GM23248 (cell line): ENCODE measurements around the gene EFCAB10. TPM values are rescaled to one million over a fixed set of nuclear protein-coding genes. Genes with fewer than 3 reads are reported as not detected.

Source experiments
- DNase-seq: peaks from one replicate; pipeline ENCODE4 v3.0.0-alpha.2; 2015
- H2AFZ ChIP-seq: fragments of 200-600 bp; sonication (generic); 2 replicates; pipeline ENCODE4 v1.6.1; 2016; ENCODE audit warnings: antibody characterized with exemption
- H3F3A ChIP-seq: fragments of 200-600 bp; sonication (generic); 2 replicates; pipeline ENCODE4 v1.6.1; 2016; ENCODE audit warnings: mild to moderate bottlenecking, antibody characterized with exemption, mixed run types; ENCODE audit not compliant: insufficient read depth
- H3K27ac ChIP-seq: fragments of 200-600 bp; sonication (generic); 2 replicates; pipeline ENCODE4 v1.5.1; 2016; ENCODE audit warnings: mild to moderate bottlenecking
- H3K27me3 ChIP-seq: fragments of 200-600 bp; sonication (generic); replicated peaks from 2 replicates; pipeline ENCODE4 v1.6.1; 2016; ENCODE audit warnings: mild to moderate bottlenecking; ENCODE audit not compliant: insufficient read depth
- H3K36me3 ChIP-seq: fragments of 200-600 bp; sonication (generic); 2 replicates; pipeline ENCODE4 v1.6.1; 2016; ENCODE audit warnings: low read depth, mild to moderate bottlenecking
- H3K4me1 ChIP-seq: fragments of 200-600 bp; sonication (generic); 2 replicates; pipeline ENCODE4 v1.6.1; 2016; ENCODE audit warnings: mild to moderate bottlenecking; ENCODE audit not compliant: insufficient read depth
- H3K4me2 ChIP-seq: fragments of 200-600 bp; sonication (generic); one replicate; pipeline ENCODE4 v1.6.1; 2016; ENCODE audit warnings: mild to moderate bottlenecking; ENCODE audit not compliant: unreplicated experiment
- H3K4me3 ChIP-seq: fragments of 200-600 bp; sonication (generic); 2 replicates; pipeline ENCODE4 v1.5.1; 2016; ENCODE audit warnings: mild to moderate bottlenecking
- H3K79me2 ChIP-seq: fragments of 200-600 bp; sonication (generic); 2 replicates; pipeline ENCODE4 v1.6.1; 2016; ENCODE audit warnings: mild to moderate bottlenecking; ENCODE audit not compliant: insufficient read depth
- H3K9ac ChIP-seq: fragments of 200-600 bp; sonication (generic); 2 replicates; pipeline ENCODE4 v1.6.1; 2016; ENCODE audit warnings: mild to moderate bottlenecking
- H3K9me2 ChIP-seq: fragments of 200-600 bp; sonication (generic); 2 replicates; pipeline ENCODE4 v1.6.1; 2016; ENCODE audit warnings: mixed run types, mild to moderate bottlenecking, moderate library complexity; ENCODE audit not compliant: insufficient read depth
- H3K9me3 ChIP-seq: fragments of 200-600 bp; sonication (generic); one replicate; pipeline ENCODE4 v1.6.1; 2017; ENCODE audit warnings: low read depth
- H4K20me1 ChIP-seq: fragments of 200-600 bp; sonication (generic); 2 replicates; pipeline ENCODE4 v1.6.0; 2016; ENCODE audit not compliant: insufficient read depth
- EZH2 ChIP-seq: fragments of 200-600 bp; sonication (generic); IDR thresholded peaks from 2 replicates; pipeline ENCODE4 v1.6.1; 2018; ENCODE audit warnings: antibody characterized with exemption, mild to moderate bottlenecking; ENCODE audit not compliant: insufficient read depth, poor library complexity, severe bottlenecking
- EZH2phosphoT487 ChIP-seq: fragments of 200-600 bp; sonication (generic); IDR thresholded peaks from 2 replicates; pipeline ENCODE4 v1.6.1; 2018; ENCODE audit warnings: antibody characterized with exemption, moderate library complexity, mild to moderate bottlenecking, low read depth; ENCODE audit not compliant: insufficient read depth
- WGBS, 2 experiments: methylation state at CpG; one replicate each; pipeline ENCODE4 v1.1.6; 2015 to 2017; ENCODE audit warnings: low lambda C conversion rate in 2 of 2, low coverage in 1 of 2; ENCODE audit errors: missing lambda C conversion rate in 2 of 2; 5-methylcytosine and 5-hydroxymethylcytosine counted together
- in situ Hi-C: fragments of 300-500 bp; cut with MboI; formaldehyde crosslinking; loops from 2 replicates; pipeline ENCODE4 v1.15.0; 2020
- polyA plus RNA-seq: library from polyadenylated mRNA; unstranded; fragments of >200 nt; fragmentation: Nextera tagmentation; extraction: Ambion mirVana; gene quantifications from 2 replicates; pipeline ENCODE4 v1.2.1, GENCODE V29; 2016
- total RNA-seq: library from RNA; depleted of rRNA; stranded (reverse); fragments of >200 nt; shearing (Covaris generic); gene quantifications from 2 replicates; pipeline ENCODE4 v1.2.3, GENCODE V29; 2014

The EFCAB10 gene
- total and polyA plus RNA-seq, 2 experiments from 2014 or later: 0.25 TPM; not detected in 1

GRCh38 chr7:105591522-105591921, 10.2 kb upstream of the EFCAB10 start:
- no peaks in the 10 kb centered on the region for H3K36me3 ChIP-seq
- H3F3A ChIP-seq: no peaks in the 10 kb centered on the region; the same call in 1 of the 2 replicates
- no peak overlapping the region for H3K4me3 ChIP-seq
- H3K27me3 ChIP-seq: no peaks in the 10 kb centered on the region
- WGBS, 2 experiments: 58 to 63% methylated on average over 2 of the region's 2 CpGs
- H3K9me3 ChIP-seq: no peaks in the 10 kb centered on the region
- H3K4me2 ChIP-seq: no peak overlapping the region
- TF ChIP-seq EZH2 (no peak), EZH2phosphoT487 (no peak)
- no peaks in the 10 kb centered on the region for H3K9me2 ChIP-seq
- H3K79me2 ChIP-seq: no peaks in the 10 kb centered on the region
- no peak overlapping the region for H2AFZ ChIP-seq
- H3K27ac ChIP-seq: no peak overlapping the region
- no peak overlapping the region for H3K9ac ChIP-seq
- DNase-seq: no peak
- no peaks in the 10 kb centered on the region for H4K20me1 ChIP-seq
- H3K4me1 ChIP-seq: no peaks in the 10 kb centered on the region
- in situ Hi-C loops: no loop called here

- H3K9me2 ChIP-seq: no peaks in the 10 kb centered on the region
Observed at GRCh38 chr7:105590793-105591192, 9.5 kb upstream of the EFCAB10 start.

GRCh38 chr7:105589356-105590077, 8.2 kb upstream of the EFCAB10 start:
- H3K4me1 ChIP-seq: no peaks in the 10 kb centered on the region
- peak; percentile 92 for DNase-seq
- in situ Hi-C loops: no loop called here
- no peaks in the 10 kb centered on the region; the same call in 1 of the 2 replicates for H3F3A ChIP-seq
- no peak overlapping the region for H3K27ac ChIP-seq
- H3K9ac ChIP-seq: no peak overlapping the region
- H3K9me2 ChIP-seq: no peaks in the 10 kb centered on the region
- H3K79me2 ChIP-seq: no peaks in the 10 kb centered on the region
- H2AFZ ChIP-seq: no peak overlapping the region
- WGBS, 2 experiments: 36 to 39% methylated on average over 5 to 6 of the region's 6 CpGs
- no peaks in the 10 kb centered on the region for H4K20me1 ChIP-seq
- H3K27me3 ChIP-seq: no peaks in the 10 kb centered on the region
- H3K4me2 ChIP-seq: no peak overlapping the region
- H3K9me3 ChIP-seq: no peaks in the 10 kb centered on the region
- no peaks in the 10 kb centered on the region for H3K36me3 ChIP-seq
- H3K4me3 ChIP-seq: no peak overlapping the region
- TF ChIP-seq EZH2phosphoT487: no peak
- TF ChIP-seq EZH2: no peak

More at GRCh38 chr7:105590793-105591192, 9.5 kb upstream of the EFCAB10 start:
- H3K79me2 ChIP-seq: no peaks in the 10 kb centered on the region
- H3K27me3 ChIP-seq: no peaks in the 10 kb centered on the region
- H3K4me2 ChIP-seq: no peak overlapping the region
- H3K9me3 ChIP-seq: no peaks in the 10 kb centered on the region
- H2AFZ ChIP-seq: no peak overlapping the region
- DNase-seq: no peak
- H3F3A ChIP-seq: no peaks in the 10 kb centered on the region; the same call in 1 of the 2 replicates
- H3K4me3 ChIP-seq: no peak overlapping the region
- 75 to 89% methylated on average over 5 of the region's 5 CpGs for WGBS, 2 experiments
- in situ Hi-C loops: no loop called here
- H3K4me1 ChIP-seq: no peaks in the 10 kb centered on the region
- H3K27ac ChIP-seq: no peak overlapping the region
- H4K20me1 ChIP-seq: no peaks in the 10 kb centered on the region
- H3K36me3 ChIP-seq: no peaks in the 10 kb centered on the region
- TF ChIP-seq EZH2: no peak
- TF ChIP-seq EZH2phosphoT487: no peak
- no peak overlapping the region for H3K9ac ChIP-seq

- no peaks in the 10 kb centered on the region for H3K36me3 ChIP-seq
- in situ Hi-C loops: no loop called here
Observed at GRCh38 chr7:105587909-105588635, 6.8 kb upstream of the EFCAB10 start.

More at GRCh38 chr7:105587909-105588635, 6.8 kb upstream of the EFCAB10 start:
- 57% methylated on average over 12 of the region's 12 CpGs for whole genome bisulfite sequencing, 2 experiments
- no peak for TF ChIP-seq EZH2phosphoT487
- no peak for TF ChIP-seq EZH2
- H3K4me3 ChIP-seq: no peak overlapping the region
- no peaks in the 10 kb centered on the region for H3K4me1 ChIP-seq
- no peaks in the 10 kb centered on the region; the same call in 1 of the 2 replicates for H3F3A ChIP-seq
- no peaks in the 10 kb centered on the region for H3K27me3 ChIP-seq
- no peaks in the 10 kb centered on the region for H3K79me2 ChIP-seq
- H3K9me3 ChIP-seq: no peaks in the 10 kb centered on the region
- H3K27ac ChIP-seq: no peak overlapping the region
- DNase-seq: peak; percentile 35
- H3K4me2 ChIP-seq: no peak overlapping the region
- no peak overlapping the region; the same call in 1 of the 2 replicates for H2AFZ ChIP-seq
- no peaks in the 10 kb centered on the region for H3K9me2 ChIP-seq
- no peak overlapping the region for H3K9ac ChIP-seq
- no peaks in the 10 kb centered on the region for H4K20me1 ChIP-seq
